HFF-Myc (cell line): Measurements from ENCODE around the gene SMKR1.

Experiments used
- DNase-seq: peaks from one replicate; pipeline ENCODE4 v3.0.0-alpha.2; 2011; ENCODE audit warnings: low read depth; ENCODE audit errors: extremely low read depth
- H3K4me3 ChIP-seq: replicated peaks from 2 replicates; pipeline ENCODE4 v1.5.1; 2011; ENCODE audit warnings: low read depth, mild to moderate bottlenecking, control low read depth, low read length
- TF ChIP-seq, protein P1 (sequence below): IDR thresholded peaks from 2 replicates; pipeline ENCODE4 v1.5.1; 2012; ENCODE audit warnings: mild to moderate bottlenecking, low read depth, low read length, control low read depth; ENCODE audit errors: missing control alignments

The SMKR1 gene

DNA sequence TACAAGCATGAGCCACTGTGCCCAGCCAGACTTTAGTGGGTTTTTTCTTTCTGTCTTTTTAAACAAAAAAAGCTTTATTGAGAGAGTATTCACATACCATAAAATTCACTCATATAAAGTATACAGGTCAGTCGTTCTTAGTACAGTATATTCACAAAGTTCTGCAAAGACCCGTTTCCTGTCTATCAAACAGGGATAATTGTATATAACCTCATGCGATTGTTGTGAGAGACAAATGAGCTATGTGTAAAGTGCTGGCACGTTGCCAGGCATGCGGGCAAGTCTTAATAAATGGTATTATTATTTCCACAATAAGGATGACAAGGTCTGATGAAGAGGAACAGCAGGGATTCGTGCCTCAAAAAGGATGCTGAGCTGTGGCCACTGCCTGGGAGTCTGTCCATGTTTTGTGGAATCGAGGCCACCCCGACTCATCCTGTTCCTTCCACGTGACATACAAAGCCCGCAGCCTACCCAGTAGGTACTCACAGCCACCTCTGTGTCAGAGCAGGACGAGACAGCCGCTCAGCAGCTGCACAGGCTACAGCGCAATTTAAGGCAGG, 51.6 kb downstream of the SMKR1 start:
- TF ChIP-seq, protein P1, sequence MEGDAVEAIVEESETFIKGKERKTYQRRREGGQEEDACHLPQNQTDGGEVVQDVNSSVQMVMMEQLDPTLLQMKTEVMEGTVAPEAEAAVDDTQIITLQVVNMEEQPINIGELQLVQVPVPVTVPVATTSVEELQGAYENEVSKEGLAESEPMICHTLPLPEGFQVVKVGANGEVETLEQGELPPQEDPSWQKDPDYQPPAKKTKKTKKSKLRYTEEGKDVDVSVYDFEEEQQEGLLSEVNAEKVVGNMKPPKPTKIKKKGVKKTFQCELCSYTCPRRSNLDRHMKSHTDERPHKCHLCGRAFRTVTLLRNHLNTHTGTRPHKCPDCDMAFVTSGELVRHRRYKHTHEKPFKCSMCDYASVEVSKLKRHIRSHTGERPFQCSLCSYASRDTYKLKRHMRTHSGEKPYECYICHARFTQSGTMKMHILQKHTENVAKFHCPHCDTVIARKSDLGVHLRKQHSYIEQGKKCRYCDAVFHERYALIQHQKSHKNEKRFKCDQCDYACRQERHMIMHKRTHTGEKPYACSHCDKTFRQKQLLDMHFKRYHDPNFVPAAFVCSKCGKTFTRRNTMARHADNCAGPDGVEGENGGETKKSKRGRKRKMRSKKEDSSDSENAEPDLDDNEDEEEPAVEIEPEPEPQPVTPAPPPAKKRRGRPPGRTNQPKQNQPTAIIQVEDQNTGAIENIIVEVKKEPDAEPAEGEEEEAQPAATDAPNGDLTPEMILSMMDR: no peak
- no peak for DNase-seq
- H3K4me3 ChIP-seq: no peak overlapping the region

DNA sequence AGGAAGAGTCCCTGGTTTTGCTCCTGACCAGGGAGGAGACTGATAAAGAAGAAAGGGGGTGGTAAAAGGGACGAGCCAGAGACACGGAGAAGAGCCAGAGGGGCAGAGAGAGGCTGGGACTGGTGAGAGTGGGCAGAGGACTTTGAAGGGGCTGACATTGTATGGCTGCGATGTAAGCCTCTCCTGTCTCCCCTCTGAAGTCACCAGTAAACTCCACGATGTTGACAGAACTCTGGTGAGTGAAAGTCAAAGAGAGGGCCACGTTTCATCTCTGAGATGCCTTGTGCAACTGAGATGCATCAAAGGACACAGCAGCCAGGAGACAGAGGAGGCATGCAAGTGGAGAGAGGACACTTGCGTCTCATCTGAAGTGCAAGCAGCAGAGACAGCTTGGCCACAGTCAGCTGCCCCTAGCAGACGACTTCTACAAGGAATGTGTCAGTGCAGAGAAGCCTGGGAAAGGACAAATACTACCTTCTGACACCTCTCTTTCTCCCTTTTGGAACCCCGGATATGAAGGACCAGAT, 54.3 kb downstream of the SMKR1 start:
- no peak for DNase-seq
- TF ChIP-seq, protein P1: no peak

DNA sequence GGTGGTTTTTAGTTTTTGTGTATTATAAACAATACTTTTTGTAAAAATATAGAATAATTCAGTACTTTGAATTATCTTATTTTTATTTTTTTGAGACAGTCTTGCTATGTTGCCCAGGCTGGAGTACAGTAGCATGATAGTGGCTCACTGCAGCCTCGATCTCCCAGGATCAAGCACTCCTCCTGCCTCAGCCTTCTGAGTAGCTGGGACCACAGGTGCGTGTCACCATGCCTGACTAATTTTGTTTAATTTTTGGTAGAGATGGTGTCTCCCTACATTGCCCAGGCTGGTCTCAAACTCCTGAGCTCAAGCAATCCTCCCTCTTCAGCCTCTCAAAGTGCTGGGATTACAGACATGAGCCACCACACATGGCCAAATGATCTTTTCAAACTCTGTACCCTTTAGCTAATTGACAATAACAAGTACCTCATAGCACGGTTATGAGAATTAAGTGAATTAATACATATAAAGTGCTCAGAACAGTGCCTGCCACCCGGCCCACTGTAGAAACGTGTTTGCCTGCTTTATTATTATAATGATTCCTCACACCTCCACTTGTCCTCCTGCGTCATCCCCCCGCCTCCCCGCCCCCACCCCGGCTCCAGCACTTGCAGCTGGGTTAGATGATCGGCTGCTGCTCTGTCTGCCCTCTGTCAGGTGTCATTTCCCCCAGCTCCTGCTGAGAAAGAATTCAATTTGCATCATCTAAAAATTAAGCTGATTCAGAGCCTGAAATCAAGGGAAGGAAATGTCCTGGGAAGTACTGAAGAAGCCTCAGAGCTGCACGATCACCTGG, 55.6 kb downstream of the SMKR1 start:
- no peak for DNase-seq

More for the DNA sequence above, 54.3 kb downstream of the SMKR1 start:
- no peak overlapping the region for H3K4me3 ChIP-seq

DNA sequence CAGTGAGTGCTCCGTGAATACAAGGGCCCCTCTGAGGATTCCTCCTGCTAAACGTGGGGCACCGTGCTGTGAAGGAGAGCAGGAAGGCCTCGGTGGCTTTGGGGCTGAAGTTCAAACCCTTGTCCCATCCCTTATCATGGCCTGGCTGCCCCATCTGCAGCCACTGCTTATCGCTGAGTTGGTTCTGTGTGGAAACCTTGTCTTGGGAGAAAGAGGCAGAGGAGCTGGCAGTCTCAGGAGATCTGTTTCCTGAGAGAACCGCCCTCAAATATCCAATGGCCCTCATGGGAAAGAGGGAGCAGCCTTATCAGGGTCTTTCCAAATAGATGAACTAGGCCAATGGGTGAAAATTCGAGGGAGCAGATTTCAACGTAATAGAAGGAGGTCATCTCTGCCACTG, 57.2 kb downstream of the SMKR1 start:
- H3K4me3 ChIP-seq: no peak overlapping the region
- DNase-seq: no peak
- TF ChIP-seq, protein P1: no peak

More for the DNA sequence above, 55.6 kb downstream of the SMKR1 start:
- TF ChIP-seq, protein P1: no peak
- no peak overlapping the region for H3K4me3 ChIP-seq

DNA sequence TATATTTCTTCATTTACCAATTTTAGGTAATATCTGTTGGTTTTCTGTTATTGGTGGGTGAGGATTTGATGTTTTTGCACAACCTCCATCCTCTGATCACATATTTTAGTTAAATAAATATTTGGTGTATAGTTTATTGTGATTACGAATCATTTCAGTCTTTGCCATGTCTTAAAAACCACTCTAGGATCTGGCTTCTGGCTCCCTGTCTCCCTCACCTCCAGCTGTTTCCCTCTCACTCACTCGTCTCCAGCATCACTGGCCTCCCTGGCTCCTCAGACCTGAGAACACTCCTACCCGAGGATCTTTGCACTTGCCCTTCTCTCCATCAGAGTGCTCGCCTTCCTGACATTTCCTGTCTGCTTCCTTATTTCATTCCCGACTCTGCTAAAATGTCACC, 58.5 kb downstream of the SMKR1 start:
- H3K4me3 ChIP-seq: no peak overlapping the region
- no peak for DNase-seq
- TF ChIP-seq, protein P1: no peak

DNA sequence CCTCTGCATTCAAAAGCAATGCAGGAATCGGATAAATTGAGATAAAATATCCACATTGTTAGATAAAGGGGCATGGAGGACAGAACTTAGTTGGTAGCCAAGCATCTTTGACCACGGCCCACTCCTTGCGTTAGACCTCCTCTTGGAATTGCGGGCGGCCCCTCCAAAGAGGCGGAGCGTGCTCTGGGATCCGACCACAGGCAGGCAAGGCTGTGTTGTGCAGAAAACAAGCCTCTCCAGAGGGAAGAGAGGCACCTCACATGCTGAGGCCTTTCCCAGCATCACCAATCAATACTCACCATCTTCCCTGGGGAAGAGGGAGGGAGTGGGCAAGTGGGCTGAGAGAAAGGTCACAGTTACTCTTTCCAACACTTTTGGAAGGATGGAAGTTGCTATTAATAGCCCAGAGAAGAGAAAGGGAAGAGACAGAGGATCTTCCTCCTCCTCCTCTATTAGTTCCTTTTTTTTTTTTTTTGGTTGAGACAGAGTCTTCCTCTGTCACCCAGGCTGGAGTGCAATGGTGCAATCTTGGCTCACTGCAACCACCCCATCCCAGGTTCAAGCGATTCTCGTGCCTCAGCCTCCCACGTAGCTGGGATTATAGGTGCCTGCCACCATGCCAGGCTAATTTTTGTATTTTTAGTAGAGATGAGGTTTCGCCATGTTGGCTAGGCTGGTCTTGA, 59.5 kb downstream of the SMKR1 start:
- no peak overlapping the region for H3K4me3 ChIP-seq
- no peak for DNase-seq
- TF ChIP-seq, protein P1: no peak
